Suppressor macrophage treated with lipopolysaccharide for 4 hours (primary cell): Measurements from ENCODE around the gene TACC2.

Source experiments
- DNase-seq: peaks from one replicate; pipeline ENCODE4 v3.0.0-alpha.2; 2020

TACC2 gene

DNA sequence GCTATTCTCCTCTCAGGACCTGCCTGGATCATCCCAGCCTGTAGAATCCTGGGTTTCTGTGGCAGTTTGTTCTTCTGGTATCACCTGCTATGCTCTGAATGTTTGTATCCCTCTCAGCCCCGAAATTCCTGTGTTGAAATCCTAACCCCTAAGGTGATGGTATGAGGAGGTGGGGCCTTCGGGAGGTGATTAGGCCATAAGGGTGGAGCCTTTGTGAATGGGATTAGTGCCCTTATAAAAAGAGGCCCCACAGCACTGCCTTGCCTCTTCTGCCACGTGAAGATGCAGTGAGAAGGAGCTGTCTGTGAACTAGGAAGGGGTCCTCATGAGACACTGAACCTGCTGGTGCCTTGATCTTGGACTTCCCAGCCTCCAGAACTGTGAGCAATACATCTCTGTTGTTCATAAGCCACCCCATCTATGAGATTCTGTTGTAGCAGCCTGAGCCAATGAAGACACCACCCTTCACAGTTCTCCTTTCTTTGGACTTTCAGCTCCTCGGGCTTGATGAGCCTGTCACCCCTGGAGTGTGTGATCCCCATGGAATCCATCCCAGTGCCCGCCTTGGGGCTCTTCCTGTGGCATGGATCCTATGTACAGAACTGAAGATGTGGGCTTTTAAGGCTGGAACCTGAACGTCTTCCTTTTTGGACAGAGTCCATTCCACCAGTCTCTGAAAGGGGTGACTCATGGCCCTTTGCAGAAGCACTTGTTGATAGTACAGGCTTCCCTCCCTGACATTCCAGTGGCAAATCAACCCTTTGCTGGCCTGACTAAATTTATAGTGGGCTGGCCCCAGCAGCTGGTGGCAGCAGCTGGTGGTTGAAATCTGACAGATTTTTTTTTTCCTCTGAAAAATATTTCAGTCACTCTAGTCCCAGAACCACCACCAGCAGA is 138.0 kb downstream of the TACC2 start:
- DNase-seq = no peak

- no peak for DNase-seq
These were observed 139.0 kb downstream of the TACC2 start for GRCh38 chr10:122127943-122128342.

DNA sequence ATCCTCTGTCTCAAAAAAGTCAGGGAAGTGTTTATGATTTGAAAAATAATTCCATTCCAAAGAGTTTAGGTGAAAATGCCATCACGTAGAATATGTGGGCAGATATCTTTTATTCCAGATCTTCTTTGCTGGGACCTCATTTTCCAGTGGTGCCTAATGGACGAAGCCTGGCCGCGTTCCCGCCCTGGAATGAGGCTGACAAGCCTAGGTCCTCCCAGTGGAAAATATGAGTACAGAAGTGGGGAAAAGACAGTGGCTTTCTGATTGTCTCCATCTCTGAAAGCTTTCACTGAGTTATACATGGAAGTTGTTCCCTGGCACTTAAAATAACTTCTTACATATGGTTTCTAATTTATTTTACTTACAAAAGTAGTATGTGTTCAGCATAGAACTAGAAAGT is 139.4 kb downstream of the TACC2 start:
- no peak for DNase-seq

- DNase-seq = no peak
These were observed 141.6 kb downstream of the TACC2 start for GRCh38 chr10:122130474-122131110.

GRCh38 chr10:122132331-122132755 is 143.4 kb downstream of the TACC2 start:
- no peak for DNase-seq

DNA sequence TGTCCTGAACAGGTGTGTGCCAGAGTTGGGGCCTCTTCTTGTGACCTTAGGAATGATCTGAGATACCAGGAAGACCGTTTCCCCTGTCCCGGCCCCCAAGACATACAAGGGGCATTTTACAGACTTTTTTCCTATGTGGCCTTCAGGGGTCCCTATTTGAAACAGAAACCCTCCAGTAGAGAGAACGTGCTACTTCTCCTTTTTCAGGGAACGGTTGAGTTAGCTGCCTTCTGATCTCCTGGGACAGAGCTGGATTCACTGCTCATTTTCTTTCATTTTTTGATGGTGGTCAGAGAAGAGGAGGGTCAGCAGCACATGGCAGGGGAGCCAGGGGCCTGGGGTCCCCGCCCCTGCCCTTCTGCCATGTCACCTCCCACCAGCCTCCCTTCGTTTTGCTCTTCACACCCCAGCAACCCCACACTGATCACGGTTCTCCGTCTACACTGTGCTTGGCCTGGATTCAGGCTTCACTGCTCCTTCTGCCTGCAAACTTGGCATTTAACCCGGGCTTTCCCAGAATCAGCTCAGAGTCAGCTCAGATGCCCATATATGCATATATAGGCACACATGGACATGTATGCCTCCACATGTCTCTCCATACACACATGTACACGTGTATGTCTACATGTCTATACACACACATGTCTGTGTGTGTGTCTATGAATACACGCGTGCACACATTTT is 144.1 kb downstream of the TACC2 start:
- DNase-seq = no peak

DNA sequence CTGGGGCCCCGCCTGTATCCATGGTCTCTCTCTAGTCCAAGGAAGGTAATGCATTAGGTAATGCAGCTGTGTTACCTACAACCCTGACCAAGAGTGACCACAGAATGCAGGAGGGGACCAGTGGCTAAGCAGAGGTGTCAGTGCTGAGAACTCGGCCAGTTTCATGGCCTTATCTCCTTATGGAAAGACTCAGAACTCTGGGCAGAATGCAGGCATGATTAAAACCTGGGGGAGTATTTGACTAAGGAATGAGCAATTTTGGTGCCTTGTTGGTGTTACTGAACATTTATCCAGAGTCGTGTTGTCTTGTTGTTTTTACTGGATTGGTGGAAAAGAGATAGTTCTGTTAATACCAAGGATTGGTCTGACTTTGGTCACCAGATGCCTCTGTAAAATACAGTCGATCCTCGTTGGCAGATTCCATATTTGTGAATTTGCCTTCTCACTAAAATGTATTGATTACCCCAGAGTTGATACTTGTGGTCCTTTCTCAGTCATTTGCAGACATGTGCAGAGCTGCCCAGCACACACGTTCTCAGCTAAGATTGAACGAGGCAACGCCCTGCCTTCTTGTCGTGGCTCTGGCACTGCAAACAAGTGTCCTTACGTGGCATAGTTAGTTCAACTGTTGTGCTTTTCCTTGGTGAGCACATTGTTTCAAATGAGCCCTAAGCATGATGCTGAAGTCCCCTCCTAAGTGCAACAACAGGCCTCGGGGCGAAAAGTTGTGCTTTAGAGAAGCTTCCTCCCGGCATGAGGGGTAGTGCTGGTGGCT is 146.5 kb downstream of the TACC2 start:
- no peak for DNase-seq

DNA sequence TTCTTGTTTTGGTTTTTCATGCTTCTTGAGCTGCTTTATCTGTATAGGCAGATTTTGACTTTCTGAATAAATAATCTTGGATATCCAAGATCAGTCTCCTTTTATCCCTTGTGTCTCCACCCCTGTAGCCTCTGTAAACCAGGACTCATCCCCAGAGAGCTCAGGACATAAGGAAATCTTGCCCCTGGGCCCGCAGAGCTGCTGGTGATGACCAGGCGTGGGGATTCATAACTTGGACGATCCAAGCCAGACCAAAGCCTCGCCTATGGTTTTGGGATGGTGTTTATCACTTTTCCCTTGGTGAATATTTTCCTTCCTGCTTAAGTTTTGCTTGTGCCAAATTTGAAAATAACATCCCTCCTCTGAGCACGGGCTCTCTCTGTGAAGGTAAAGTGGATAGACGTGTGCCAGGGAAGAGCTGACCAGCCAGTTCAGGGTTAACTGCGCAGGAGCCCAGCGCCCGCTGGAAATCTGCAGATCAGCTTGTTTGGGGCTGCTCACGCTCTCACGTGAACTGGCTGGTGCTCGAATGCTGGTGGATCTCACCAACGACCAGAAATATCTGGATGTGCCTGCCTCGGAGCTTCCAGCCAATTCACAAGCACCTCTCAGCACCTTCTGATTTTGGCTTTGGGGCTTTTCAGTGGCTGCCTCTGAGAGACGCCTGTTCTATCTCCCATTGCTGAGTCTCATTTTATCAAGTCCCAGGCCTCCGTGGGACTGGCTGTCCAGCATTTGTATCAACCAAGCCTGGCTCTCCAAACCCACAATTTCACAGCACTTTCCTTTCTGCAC is 150.1 kb downstream of the TACC2 start:
- no peak for DNase-seq

DNA sequence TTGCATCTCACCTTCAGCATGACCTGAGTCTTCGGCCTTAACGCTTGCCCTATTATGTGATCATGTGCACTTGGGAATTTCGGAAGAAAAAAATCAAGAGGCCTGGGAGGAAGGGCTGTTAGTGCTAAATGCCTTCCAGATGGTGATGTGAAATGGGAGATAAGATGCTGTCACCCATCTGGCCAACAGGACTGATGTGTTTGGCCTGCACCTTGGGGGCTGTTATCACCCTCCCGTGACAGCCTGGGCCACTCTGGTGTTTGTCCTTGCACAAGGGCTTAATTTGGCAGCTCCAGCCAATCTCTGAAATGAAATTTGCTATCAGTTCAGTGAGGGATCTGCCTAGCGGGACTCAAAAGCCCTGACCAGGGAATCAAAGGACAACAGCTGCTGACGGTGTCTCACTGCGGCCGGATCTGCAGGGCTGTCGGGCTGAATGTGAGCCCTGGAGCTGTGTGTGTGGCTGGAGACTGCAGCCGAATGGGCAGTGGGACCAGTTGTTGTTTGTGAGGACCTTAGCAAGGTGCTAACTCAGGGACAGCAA is 150.7 kb downstream of the TACC2 start:
- DNase-seq = no peak

DNA sequence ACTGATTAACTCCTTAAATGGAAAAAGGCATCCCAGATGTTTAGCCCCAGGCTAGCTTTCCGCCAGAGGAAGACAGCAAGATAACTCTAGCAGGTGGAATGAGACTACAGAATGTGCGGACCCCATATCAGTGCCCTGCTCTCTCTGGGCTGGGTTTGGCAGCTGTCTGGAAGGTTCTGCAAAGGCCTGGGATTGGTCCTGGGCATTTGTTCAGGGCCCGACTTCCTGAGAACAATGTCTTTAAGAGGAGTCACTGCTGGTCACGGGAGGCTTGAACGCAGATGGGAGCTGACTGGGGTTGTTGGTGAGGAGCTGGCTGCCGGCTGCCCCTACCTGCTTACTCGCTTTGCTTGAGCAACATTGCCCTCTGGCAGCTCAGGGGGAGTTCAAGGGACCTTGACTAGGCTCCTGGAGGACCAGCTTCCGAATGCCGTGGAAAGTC is 151.5 kb downstream of the TACC2 start:
- DNase-seq = no peak

GRCh38 chr10:122140941-122141623 is 152.1 kb downstream of the TACC2 start:
- DNase-seq = peak; percentile 59

DNA sequence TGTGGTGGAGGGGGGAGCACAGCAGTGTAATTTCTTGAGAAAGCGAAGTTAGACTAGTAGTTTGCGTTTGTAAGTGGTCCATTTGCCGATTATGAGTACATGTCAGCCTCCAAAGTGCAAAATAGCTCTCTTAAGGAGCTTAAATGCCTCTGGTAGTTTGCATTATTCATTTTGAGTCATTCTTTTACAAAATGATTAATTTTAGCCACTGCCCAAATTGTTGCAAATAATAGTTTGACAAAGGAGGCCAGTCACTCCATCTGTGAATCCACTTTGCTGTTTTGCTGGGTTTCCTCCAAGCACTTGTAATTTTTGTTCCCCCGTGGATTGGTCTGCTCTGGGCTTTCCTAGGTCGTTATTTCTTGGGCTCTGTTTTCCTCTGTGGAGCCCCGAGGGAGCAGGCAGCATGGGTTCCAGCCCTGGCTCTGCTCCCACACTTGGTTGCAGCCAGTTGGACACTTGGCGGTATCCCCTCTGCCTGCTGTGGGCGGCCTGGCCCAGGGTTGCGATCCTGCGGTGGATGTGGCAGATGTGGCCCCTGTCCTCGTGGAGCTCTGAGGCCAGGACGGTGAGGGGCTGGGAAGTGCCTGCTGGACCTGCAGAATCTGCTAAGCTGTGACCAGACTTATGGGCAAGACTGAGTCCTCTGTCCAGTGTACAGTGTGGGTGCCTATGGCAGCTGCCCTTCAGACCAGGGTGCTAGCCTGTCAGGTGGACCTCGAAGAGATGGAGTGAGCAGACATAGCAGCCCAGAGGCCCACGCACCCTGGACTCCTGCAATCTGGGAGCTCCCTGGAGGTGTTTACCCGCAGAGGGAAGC is 153.1 kb downstream of the TACC2 start:
- DNase-seq = no peak

- peak; percentile 16 for DNase-seq
These were observed 153.8 kb downstream of the TACC2 start for GRCh38 chr10:122142641-122143237.

GRCh38 chr10:122143238-122143841 is 154.4 kb downstream of the TACC2 start:
- DNase-seq = no peak

- DNase-seq = no peak
These were observed 155.2 kb downstream of the TACC2 start for GRCh38 chr10:122144199-122144598.

DNA sequence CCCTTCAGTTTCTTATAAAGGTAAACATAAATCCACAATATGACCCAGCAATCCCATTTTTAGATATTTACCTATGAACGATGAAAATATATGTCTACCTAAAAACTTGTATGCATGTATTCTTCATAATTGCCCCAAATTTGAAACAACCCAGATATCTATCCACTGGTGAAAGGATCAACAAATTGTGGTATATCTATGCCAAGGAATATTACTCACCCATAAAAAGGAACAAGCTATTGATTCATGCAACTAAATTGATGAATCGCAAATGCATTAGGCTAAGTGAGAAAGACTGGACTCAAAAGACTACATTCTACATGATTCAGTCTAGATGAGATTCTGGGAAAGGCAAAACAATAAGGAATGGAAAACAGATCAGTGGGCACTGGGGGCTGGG is 156.2 kb downstream of the TACC2 start:
- no peak for DNase-seq

DNA sequence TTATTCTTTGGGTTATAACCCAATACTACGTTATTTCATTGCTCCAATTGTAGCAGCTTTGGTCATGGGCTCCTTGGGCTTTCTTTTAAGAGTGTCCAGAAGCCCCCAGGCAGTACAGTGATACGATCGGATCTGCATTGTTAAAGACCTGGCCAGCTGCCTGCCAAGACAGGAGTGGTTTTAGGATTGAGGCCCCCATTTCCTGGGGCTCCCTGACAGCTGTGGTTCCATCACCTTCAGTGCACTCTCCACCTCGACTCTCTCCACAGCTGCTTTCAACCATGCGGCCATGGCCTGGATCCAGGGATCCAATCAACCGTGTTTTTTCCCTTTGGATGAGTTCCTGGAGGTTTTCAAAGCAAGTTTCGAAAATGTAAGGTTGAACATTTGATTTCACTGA is 158.7 kb downstream of the TACC2 start:
- DNase-seq = no peak

- no peak for DNase-seq
These were observed 160.1 kb downstream of the TACC2 start for GRCh38 chr10:122148876-122149560.
